GM18873 (cell line): ENCODE measurements around the gene KIF7.

Experiments
- ATAC-seq: cut with Tn5 transposase; IDR thresholded peaks from one replicate; pipeline ENCODE4 v1.9.1; 2021; ENCODE audit warnings: mild to moderate bottlenecking, moderate library complexity, moderate number of reproducible peaks; ENCODE audit not compliant: unreplicated experiment, low FRiP score

Gene KIF7

GRCh38 chr15:89649013-89649625 is 6.1 kb downstream of the KIF7 start:
- no peak for ATAC-seq

GRCh38 chr15:89648106-89649012 is 6.9 kb downstream of the KIF7 start:
- no peak for ATAC-seq

GRCh38 chr15:89647191-89647851 is 7.9 kb downstream of the KIF7 start:
- no peak for ATAC-seq

GRCh38 chr15:89646416-89647141 is 8.7 kb downstream of the KIF7 start:
- ATAC-seq, result no peak

GRCh38 chr15:89645680-89646079 is 9.6 kb downstream of the KIF7 start:
- no peak for ATAC-seq

GRCh38 chr15:89642106-89642505 is 13.2 kb downstream of the KIF7 start:
- ATAC-seq, result no peak

- no peak for ATAC-seq
Observed at GRCh38 chr15:89641053-89641452, 14.2 kb downstream of the KIF7 start.

- ATAC-seq, result no peak
Observed at GRCh38 chr15:89640245-89640644, 15.0 kb downstream of the KIF7 start.

GRCh38 chr15:89633585-89633984 is 21.7 kb downstream of the KIF7 start:
- ATAC-seq, result no peak

- ATAC-seq, result no peak
Observed at GRCh38 chr15:89632563-89633430, 22.5 kb downstream of the KIF7 start.

GRCh38 chr15:89631902-89632264 is 23.4 kb downstream of the KIF7 start:
- ATAC-seq, result no peak

- no peak for ATAC-seq
Observed at GRCh38 chr15:89630974-89631901, 24.0 kb downstream of the KIF7 start.

GRCh38 chr15:89630260-89630659 is 25.0 kb downstream of the KIF7 start:
- no peak for ATAC-seq

GRCh38 chr15:89629829-89630228 is 25.4 kb downstream of the KIF7 start:
- ATAC-seq, result no peak

- no peak for ATAC-seq
Observed at GRCh38 chr15:89628806-89629715, 26.2 kb downstream of the KIF7 start.

- no peak for ATAC-seq
Observed at GRCh38 chr15:89628301-89628700, 27.0 kb downstream of the KIF7 start.

GRCh38 chr15:89627256-89627970 is 27.9 kb downstream of the KIF7 start:
- ATAC-seq, result no peak
